ENCODE data around the gene HOXB9.
A peak's percentile ranks its signal among the peaks of the same experiment; 100 is the strongest.

Gene HOXB9

DNA sequence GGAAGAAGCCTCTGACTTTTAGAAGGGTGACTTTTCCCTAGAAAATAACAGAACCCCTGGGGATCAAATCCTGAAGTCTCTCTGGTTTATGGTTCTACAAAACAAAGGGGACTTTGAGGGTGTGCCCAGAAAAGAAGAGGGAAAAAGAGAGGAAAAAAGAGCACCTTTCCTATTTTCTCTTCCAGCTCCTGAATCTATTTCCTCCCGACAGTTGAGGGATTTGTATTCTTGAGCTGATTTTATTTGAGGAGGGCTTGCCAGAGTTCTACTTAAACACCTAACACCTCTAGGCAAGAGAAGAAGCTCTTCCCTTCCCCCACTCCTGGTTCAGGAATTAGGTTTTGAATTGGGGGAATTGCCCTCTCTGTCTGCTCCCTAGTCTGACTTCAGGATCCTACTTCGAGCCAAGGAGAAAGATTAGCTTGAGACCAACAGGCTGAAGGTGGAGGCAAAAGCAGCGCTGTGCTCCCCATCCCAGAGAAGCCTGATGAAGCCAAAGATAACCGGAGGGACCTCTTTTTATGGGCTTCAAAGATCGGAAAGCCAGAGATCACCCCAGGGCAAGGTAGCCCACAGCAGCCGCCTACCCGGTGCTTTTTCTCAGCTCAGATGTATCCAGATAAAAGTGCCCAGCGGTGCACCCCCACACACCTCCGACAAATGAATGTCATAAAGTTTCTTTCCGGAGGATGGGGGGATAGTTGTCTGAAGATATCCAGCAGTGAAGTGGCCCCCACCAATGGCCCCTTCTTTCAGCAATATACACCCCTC is 36.9 kb downstream of the HOXB9 start:
- no peak for TF ChIP-seq GATA1 (IDR thresholded peaks at IDR 0.05; ENCODE audit: low read depth, low read length)
- TF ChIP-seq POLR2A (IDR thresholded peaks at IDR 0.05; ENCODE audit: low read length): no peak
- no peak for DNase-seq

DNA sequence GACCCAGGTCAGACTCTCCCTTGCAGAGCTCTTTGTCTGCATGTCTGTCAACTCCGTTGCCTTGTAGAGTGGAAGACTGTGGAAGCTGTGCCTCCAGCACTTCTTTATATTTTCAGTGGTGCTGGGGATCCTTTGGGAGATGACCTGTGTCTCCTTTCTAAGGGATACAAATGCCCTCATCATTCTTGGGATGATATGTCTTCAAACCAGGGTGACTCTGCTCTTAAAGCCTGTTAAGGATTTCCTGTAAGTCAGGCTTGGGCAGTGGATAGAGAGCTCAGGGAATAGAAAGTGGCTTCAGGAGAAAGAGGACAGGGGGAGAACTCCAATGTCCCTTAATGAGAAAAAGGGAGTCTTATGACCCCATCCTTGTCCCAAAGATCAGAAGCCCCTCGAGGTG is 37.6 kb downstream of the HOXB9 start:
- DNase-seq: no peak
- TF ChIP-seq POLR2A (IDR thresholded peaks at IDR 0.05; ENCODE audit: low read length) (no peak), GATA1 (IDR thresholded peaks at IDR 0.05; ENCODE audit: low read depth, low read length) (no peak)

DNA sequence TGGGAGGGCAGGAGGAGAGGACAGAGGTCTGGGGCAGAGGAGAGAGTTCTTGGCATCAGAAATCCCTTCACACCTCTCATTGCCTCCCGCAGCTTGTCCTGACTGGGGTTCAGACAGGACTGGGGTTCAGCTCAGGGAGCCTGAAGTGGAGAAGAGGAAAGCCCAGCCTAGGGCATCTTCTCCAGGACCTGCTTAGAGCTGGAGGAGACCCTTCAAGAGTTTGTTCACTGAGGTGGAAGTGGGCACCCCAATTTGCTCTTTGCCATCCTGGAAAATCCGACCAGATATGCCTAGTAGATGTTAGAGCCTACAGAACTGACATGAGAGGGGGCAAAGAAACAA is 38.1 kb downstream of the HOXB9 start:
- DNase-seq: no peak

DNA sequence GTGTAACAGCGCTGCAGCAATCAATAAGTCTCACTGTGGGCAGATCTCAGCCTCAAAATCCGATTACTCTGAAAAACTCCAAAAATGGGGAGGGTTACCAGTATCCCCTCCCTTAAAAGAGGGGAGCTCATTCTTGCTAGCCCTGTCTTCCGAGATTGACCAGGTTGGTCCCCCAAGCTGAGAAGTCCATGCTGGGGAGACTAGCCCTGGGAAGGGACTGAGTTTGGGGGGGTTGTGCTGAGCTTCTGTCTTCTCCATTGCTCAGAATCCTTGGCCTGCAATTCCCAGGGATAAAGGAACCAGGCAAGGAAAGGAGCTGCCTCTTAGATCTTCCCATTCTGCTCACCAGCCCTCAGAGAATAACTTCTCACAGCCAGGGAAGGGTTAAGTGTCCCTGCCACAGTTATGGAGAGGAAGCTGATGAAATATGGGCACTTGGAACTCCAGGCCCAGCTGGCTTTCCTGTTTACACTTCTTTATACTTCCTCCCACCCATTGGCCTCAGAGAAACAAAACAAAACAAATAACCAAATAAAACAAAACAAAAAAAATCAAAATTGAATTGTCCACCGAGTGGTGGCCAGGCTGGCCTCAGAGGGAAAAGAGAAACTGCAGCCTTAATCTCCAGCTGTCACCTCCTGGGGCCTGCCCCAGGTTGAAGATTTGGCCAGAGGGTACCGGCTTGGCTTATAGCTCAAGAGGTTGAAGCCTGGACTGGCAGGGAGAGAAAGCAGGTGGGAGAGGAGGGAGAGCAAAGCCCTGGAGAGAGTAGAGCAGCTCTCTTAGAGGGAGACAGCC is 38.7 kb downstream of the HOXB9 start:
- DNase-seq: no peak
- no peak for TF ChIP-seq GATA1 (IDR thresholded peaks at IDR 0.05; ENCODE audit: low read depth, low read length)
- no peak for TF ChIP-seq POLR2A (IDR thresholded peaks at IDR 0.05; ENCODE audit: low read length)

More for the DNA sequence above, 38.1 kb downstream of the HOXB9 start:
- TF ChIP-seq POLR2A (IDR thresholded peaks at IDR 0.05; ENCODE audit: low read length): no peak
- TF ChIP-seq GATA1 (IDR thresholded peaks at IDR 0.05; ENCODE audit: low read depth, low read length): no peak

DNA sequence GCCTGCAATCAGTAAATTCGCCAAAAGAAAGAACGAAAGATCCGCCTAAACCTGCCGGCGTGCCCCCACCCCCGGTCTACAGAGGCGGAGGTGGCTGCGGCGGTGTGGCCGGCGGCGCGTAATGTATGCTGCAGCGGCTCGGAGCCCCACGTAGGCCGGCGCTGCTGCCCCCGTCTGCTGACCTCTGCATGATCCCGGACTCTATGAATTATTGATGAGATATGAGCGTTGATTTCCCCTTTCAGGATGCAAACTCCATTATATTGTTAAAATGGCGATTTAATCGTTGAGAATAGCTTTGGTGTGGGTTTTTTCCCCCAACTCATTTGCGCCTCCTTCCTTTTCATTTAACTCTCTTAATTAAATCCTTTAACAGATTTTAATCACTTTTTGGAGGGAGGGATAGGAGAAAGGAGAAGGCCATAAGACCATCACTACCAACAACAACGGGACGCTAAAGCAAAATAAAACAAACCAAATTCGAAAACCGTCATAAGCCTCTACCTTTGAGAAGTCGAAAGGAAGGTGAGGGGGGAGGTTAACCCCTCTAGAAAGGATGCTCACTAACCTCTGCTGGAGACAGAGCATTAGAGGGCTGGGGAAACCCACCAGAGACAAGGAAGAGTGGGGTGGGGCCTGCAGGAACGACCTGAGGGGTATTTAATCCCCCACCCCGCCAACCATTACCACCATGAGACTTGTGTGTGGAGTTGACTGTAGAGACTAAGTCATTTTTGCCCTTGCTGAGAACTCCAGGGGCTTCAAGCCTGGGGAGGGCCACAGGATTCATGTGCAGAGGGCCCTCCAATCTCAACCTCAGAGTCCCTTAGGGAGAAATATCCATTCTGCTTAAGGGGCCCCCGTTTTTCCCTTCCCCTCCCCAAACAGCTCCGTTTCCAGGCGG is 39.6 kb downstream of the HOXB9 start:
- peak; percentile 13 to 31 for DNase-seq

DNA sequence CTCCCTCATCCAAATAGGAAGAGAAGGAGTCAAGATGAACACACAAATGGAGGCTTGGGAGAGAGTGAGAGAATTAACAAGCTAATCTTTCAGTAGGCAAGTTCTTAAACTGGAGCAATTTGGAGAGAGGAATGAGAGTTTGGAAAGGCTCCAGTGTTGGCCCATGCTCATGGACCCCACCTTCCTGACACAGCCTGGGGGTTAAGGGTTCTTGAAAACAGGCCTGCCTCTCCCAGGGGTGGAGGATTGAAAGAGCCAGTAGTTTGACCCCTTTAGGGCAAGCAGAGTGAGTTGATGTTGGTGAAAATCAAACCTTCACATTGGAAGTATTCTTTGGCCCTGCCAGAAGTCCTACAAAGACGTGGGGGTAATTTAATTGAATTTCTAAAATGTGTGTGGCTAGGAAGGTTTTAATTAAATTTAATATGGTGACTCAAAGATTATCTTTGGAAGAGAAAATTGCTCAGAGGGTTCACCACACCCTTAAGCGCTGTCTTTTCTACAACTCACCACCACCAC is 41.9 kb downstream of the HOXB9 start:
- TF ChIP-seq POLR2A (IDR thresholded peaks at IDR 0.05; ENCODE audit: low read length) (no peak), GATA1 (IDR thresholded peaks at IDR 0.05; ENCODE audit: low read depth, low read length) (no peak)
- no peak for DNase-seq

More for the DNA sequence above, 39.6 kb downstream of the HOXB9 start:
- TF ChIP-seq GATA1 (IDR thresholded peaks at IDR 0.05; ENCODE audit: low read depth, low read length) (no peak), POLR2A (IDR thresholded peaks at IDR 0.05; ENCODE audit: low read length) (no peak)

DNA sequence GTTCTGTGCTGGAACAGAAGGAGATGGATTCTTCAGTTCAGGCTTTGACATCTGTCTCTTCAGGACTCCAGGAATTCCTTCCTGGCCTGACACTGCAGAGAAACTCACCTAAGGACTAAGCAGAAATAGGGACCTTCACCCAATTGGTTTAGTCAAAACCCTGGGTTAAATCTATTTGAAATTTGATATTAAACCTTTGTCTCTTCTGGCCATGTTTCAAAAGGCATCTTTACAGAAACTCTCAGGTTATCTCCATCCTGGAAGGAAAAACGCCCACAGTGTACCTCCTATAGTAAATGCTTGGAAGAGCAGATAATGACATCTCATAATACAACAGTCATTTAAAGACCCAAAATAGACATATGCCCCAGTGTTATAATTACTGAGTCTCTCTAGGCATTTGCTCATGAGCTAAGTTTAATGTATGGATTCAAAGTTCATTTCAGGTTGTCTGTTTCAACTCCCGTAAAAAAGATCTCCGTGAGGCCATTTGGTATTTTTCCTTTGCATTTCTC is 42.4 kb downstream of the HOXB9 start:
- DNase-seq: no peak
- TF ChIP-seq POLR2A (IDR thresholded peaks at IDR 0.05; ENCODE audit: low read length) (no peak), GATA1 (IDR thresholded peaks at IDR 0.05; ENCODE audit: low read depth, low read length) (no peak)

DNA sequence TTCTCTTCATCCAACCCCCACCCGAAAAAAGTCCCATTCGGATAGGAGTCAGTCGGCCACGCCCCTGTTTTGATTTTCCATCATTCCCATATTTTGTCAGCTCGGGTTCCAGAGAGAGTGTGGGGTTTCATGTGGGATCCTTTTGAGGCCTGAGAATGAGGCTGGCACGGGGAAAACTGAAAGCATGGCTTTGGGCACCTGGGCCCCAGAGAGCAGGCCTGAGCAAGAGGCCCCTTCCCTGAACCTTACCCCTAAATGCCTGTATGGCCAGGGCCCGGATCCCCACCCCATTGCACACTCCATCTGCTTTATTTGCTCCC is 43.4 kb downstream of the HOXB9 start:
- DNase-seq: no peak
- TF ChIP-seq GATA1 (IDR thresholded peaks at IDR 0.05; ENCODE audit: low read depth, low read length): no peak
- TF ChIP-seq POLR2A (IDR thresholded peaks at IDR 0.05; ENCODE audit: low read length): no peak

DNA sequence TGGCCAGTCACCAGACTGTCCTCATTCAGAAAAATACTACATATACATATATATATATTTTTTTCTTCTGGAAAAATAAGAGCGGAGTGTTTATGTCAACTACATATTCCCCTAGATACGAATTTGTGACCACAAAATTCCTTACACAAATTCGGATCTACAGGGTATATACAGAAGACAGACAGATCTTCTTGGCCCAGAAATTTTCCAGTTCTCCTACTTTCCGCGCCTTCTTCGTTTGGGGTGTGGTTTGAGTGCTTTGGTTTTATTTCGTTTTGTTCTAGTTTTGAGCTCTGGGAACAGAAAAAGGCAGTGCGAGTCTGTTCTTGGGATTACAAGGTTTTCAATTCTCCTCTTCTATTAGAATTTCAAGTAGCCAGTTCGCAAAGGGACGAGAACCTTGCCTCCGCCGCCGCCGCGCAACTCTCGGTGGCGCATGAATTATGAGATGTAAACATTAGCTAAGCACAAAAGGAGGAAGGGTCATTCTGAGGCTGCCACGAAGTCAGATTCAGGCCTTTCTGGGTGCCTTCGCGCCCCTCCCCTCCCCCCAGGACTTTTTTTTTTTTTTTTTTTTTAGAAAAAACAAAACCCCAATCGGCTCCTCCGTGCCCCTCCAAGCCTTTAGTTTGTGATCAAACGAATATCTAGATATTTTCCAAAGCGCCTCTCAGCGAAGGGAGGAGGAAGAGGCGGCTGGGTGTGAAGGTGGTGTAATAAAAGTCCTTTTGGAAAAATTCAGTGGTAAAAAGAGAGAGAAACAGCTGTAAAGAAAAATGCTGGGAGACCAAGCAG is 46.2 kb downstream of the HOXB9 start:
- TF ChIP-seq GATA1 (IDR thresholded peaks at IDR 0.05; ENCODE audit: low read depth, low read length) (no peak), POLR2A (IDR thresholded peaks at IDR 0.05; ENCODE audit: low read length) (no peak)
- peak; percentile 39 to 43 for DNase-seq

DNA sequence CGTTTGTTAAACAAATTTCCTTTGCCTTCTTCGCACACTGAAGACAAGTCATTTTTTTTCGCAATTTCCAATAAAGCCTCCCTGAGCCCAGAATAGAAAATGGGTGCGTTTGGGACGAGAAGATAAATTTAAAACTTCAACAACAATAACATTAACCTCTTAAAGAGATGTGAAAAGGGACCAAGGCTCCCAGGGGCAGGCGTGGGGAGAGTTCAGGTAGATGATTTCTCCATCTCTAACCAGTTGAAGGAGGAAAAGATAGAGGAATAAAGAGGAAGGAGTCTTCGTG is 46.7 kb downstream of the HOXB9 start:
- DNase-seq: no peak
- TF ChIP-seq POLR2A (IDR thresholded peaks at IDR 0.05; ENCODE audit: low read length) (no peak), GATA1 (IDR thresholded peaks at IDR 0.05; ENCODE audit: low read depth, low read length) (no peak)

DNA sequence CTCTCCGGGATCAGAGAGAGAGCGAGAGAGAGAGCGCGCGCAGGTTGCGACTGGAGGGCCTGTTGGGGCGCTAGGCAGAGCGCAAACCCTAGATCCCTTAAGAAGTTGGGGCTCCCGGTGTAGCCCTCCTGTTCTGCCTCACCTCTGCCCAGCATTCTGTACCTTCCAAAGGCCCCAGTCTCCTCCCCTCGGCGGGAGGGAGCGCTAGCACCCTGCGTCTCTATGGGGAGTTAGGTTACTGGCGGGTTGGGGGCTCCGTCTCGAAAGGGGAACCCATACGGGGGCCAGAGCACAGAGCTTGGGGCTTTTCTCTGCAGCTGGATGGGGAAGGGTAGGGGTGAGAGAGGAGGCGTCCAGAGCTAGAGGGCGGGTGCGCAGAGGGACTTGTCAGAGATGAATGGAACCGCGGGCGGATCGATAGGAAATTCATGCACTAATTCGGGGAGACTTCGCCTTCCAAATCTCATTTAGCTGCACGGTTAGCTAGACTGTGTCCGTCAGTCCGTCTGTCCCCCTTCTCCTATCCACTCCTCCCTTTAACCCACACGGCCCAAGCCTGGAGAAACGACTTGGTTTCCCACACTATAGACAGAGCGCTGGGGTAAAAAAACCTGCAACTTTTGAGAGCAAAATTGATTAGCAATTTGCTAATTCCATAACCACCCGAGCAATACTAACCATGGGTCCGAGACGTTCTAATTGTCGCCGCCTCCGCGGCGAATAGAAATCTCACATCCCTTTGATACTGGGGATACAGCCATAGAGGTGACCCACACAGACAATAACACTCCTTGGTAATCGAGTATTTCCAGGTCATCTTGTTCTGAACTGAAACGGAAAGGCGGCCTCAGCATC is 47.3 kb downstream of the HOXB9 start:
- DNase-seq: peak; percentile 45 to 55
- TF ChIP-seq POLR2A (IDR thresholded peaks at IDR 0.05; ENCODE audit: low read length): no peak
- TF ChIP-seq GATA1 (IDR thresholded peaks at IDR 0.05; ENCODE audit: low read depth, low read length): no peak

DNA sequence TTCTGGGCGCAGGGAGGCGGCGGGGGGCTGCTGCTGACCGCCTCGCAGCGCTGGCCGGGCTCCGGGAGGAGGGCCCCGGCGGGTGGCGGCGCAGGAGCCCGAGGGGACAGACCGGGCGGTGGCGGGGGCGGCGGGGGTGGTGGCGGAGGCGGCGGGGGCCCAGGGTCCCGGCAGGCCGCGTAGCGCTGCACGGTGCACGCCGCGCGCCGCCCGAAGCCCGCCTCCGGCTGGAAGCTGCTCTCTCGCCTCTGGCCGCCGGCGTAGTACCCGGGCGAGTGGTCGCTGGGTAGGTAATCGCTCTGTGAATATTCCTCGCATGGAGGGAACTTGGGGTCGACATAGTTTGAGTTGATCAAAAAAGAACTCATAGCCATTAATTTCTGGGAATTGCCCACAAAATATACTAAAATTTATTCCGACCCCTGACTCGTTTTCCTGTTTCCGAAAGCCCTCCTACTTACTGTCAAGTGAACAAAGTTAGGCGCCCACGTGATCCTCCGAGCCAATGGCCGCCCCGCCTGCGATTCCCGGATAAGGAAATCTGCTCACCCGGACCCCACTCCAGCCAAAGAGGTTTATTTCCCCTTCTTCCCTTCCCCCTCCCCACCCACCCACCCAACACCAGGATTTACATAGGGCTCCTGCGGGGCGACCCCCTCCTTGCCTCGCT is 48.1 kb downstream of the HOXB9 start, which contains the start of gene HOXB4:
Gene HOXB4 (minus strand): TSS at position 405 of the 670 bp plus-strand sequence. CDS start 31 bp downstream, at position 374.
- no peak for TF ChIP-seq GATA1 (IDR thresholded peaks at IDR 0.05; ENCODE audit: low read depth, low read length)
- TF ChIP-seq POLR2A (IDR thresholded peaks at IDR 0.05; ENCODE audit: low read length): peak; percentile 45
- DNase-seq: peak; percentile 83 to 84

All from erythroblast (primary cell).